PC-9 (cell line): ENCODE results near the gene ANKRD63.

Experiments
- CTCF ChIP-seq: fragments of 200-600 bp; sonication (generic); conservative IDR thresholded peaks from 2 replicates; pipeline ENCODE4 v1.6.1; 2017; ENCODE audit warnings: mixed run types, antibody characterized with exemption, mild to moderate bottlenecking, moderate library complexity
- EZH2 ChIP-seq: fragments of 200-600 bp; sonication (generic); IDR thresholded peaks from 2 replicates; pipeline ENCODE4 v1.8.0; 2017; ENCODE audit warnings: antibody characterized with exemption, low read depth

- no peak for TF ChIP-seq CTCF
- TF ChIP-seq EZH2, result no peak
Observed at GRCh38 chr15:40332113-40332781, 49.4 kb upstream of the ANKRD63 start.
